SK-N-SH treated with all-trans-retinoic acid at 6 μM for 48 hours (cell line): ENCODE results near the gene SMARCE1.
A peak's percentile ranks its signal among the peaks of the same experiment; 100 is the strongest.

Experiments
- ATAC-seq: fragments of 200-7000 bp; cut with Tn5 transposase; 3 replicates; pipeline ENCODE4 v1.9.1; 2020; ENCODE audit warnings: mild to moderate bottlenecking, moderate library complexity
- ARNTL ChIP-seq: fragments of 450-650 bp; formaldehyde crosslinking; IDR thresholded peaks from 2 replicates; pipeline ENCODE4 v1.5.0; 2020; ENCODE audit warnings: low read depth, mild to moderate bottlenecking, moderate library complexity, borderline replicate concordance
- BACH2 ChIP-seq: fragments of 250-450 bp; sonication (Bioruptor Pico); IDR thresholded peaks from 2 replicates; pipeline ENCODE4 v1.9.0; 2021; ENCODE audit warnings: mild to moderate bottlenecking, borderline replicate concordance
- CSDC2 ChIP-seq: fragments of 250-450 bp; sonication (Bioruptor Pico); IDR thresholded peaks from 2 replicates; pipeline ENCODE4 v1.5.0; 2020; ENCODE audit warnings: mild to moderate bottlenecking, moderate library complexity
- ESRRG ChIP-seq: fragments of 250-450 bp; sonication (Bioruptor Pico); IDR thresholded peaks from 2 replicates; pipeline ENCODE4 v1.6.1; 2021; ENCODE audit warnings: mild to moderate bottlenecking
- ISL1 ChIP-seq: fragments of 250-450 bp; sonication (Bioruptor Pico); IDR thresholded peaks from 2 replicates; pipeline ENCODE4 v2.1.2; 2022; ENCODE audit warnings: mild to moderate bottlenecking, moderate library complexity
- OSR1 ChIP-seq: fragments of 250-450 bp; sonication (Bioruptor Pico); IDR thresholded peaks from 2 replicates; pipeline ENCODE4 v1.8.0; 2022; ENCODE audit warnings: moderate library complexity, mild to moderate bottlenecking, inconsistent platforms
- PPARA ChIP-seq: fragments of 250-450 bp; sonication (Bioruptor Pico); IDR thresholded peaks from 2 replicates; pipeline ENCODE4 v1.5.0; 2020; ENCODE audit warnings: mild to moderate bottlenecking, borderline replicate concordance
- SNAI2 ChIP-seq: fragments of 250-450 bp; sonication (Bioruptor Pico); IDR thresholded peaks from 2 replicates; pipeline ENCODE4 v1.5.0; 2020; ENCODE audit warnings: mild to moderate bottlenecking, moderate library complexity
- TCF4 ChIP-seq: fragments of 250-450 bp; sonication (Bioruptor Pico); IDR thresholded peaks from 2 replicates; pipeline ENCODE4 v1.8.0; 2021; ENCODE audit warnings: mild to moderate bottlenecking, moderate library complexity, borderline replicate concordance
- TOX ChIP-seq: fragments of 250-450 bp; sonication (Bioruptor Pico); IDR thresholded peaks from 2 replicates; pipeline ENCODE4 v1.8.0; 2021; ENCODE audit warnings: mild to moderate bottlenecking, moderate library complexity, borderline replicate concordance
- ZC3H10 ChIP-seq: fragments of 250-450 bp; sonication (Bioruptor Pico); IDR thresholded peaks from 2 replicates; pipeline ENCODE4 v1.5.1; 2021; ENCODE audit warnings: mild to moderate bottlenecking, moderate library complexity
- ZFP3 ChIP-seq: fragments of 250-450 bp; sonication (Bioruptor Pico); IDR thresholded peaks from 2 replicates; pipeline ENCODE4 v1.5.0; 2020; ENCODE audit warnings: mild to moderate bottlenecking, moderate library complexity
- ZFP30 ChIP-seq: fragments of 450-650 bp; formaldehyde crosslinking; IDR thresholded peaks from 2 replicates; pipeline ENCODE4 v1.5.0; 2022; ENCODE audit warnings: mild to moderate bottlenecking, moderate library complexity
- ZNF565 ChIP-seq: fragments of 450-650 bp; formaldehyde crosslinking; conservative IDR thresholded peaks from 2 replicates; pipeline ENCODE4 v1.5.0; 2020; ENCODE audit warnings: low read depth, mild to moderate bottlenecking, moderate library complexity
- ZNF70 ChIP-seq: fragments of 450-650 bp; formaldehyde crosslinking; IDR thresholded peaks from 2 replicates; pipeline ENCODE4 v1.5.0; 2020; ENCODE audit warnings: mild to moderate bottlenecking, moderate library complexity
- ZNF8 ChIP-seq: fragments of 450-650 bp; formaldehyde crosslinking; IDR thresholded peaks from 2 replicates; pipeline ENCODE4 v1.5.0; 2020; ENCODE audit warnings: mild to moderate bottlenecking, moderate library complexity
- TF ChIP-seq, protein P1 (sequence below): fragments of 250-450 bp; sonication (Bioruptor Pico); IDR thresholded peaks from 2 replicates; pipeline ENCODE4 v1.5.0; 2020; ENCODE audit warnings: mild to moderate bottlenecking, moderate library complexity
- TF ChIP-seq, protein P2 (sequence below): fragments of 250-450 bp; sonication (Bioruptor Pico); IDR thresholded peaks from 2 replicates; pipeline ENCODE4 v1.5.1; 2020; ENCODE audit warnings: low read depth, mild to moderate bottlenecking, moderate library complexity
- TF ChIP-seq, protein P3 (sequence below): fragments of 250-450 bp; sonication (Bioruptor Pico); IDR thresholded peaks from 2 replicates; pipeline ENCODE4 v1.8.0; 2020; ENCODE audit warnings: mild to moderate bottlenecking, moderate library complexity, borderline replicate concordance
- TF ChIP-seq, protein P4 (sequence below): fragments of 250-450 bp; sonication (Bioruptor Pico); IDR thresholded peaks from 2 replicates; pipeline ENCODE4 v1.5.1; 2021; ENCODE audit warnings: mild to moderate bottlenecking, moderate library complexity
- TF ChIP-seq, protein P5 (sequence below): fragments of 250-450 bp; sonication (Bioruptor Pico); IDR thresholded peaks from 2 replicates; pipeline ENCODE4 v1.8.0; 2021; ENCODE audit warnings: low read depth, mild to moderate bottlenecking, moderate library complexity, borderline replicate concordance

The SMARCE1 gene

DNA sequence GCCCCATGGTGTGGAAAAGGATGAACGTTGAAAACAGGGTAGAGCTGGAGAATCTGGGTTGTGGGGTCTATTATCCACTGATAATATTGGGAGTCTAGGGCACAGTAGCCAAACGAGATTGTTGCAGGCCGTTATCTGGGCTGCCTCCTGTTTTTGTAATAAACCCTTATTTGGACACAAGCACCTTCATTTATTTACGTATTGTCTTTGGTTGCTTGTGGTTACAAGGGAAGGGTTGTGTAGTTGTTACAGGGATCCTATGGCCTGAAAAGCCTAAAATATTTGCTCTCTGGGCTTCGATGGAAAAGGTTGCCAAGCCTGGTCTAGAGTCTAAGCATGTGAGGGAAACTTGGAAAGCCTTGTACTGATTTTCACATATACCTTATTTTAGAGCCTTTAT, 4.3 kb upstream of the SMARCE1 start:
- no peak for TF ChIP-seq ISL1 (CRISPR knock-in tag)
- TF ChIP-seq ZNF8 (CRISPR knock-in tag) = no peak
- TF ChIP-seq BACH2 (CRISPR knock-in tag) = no peak
- TF ChIP-seq, protein P1, sequence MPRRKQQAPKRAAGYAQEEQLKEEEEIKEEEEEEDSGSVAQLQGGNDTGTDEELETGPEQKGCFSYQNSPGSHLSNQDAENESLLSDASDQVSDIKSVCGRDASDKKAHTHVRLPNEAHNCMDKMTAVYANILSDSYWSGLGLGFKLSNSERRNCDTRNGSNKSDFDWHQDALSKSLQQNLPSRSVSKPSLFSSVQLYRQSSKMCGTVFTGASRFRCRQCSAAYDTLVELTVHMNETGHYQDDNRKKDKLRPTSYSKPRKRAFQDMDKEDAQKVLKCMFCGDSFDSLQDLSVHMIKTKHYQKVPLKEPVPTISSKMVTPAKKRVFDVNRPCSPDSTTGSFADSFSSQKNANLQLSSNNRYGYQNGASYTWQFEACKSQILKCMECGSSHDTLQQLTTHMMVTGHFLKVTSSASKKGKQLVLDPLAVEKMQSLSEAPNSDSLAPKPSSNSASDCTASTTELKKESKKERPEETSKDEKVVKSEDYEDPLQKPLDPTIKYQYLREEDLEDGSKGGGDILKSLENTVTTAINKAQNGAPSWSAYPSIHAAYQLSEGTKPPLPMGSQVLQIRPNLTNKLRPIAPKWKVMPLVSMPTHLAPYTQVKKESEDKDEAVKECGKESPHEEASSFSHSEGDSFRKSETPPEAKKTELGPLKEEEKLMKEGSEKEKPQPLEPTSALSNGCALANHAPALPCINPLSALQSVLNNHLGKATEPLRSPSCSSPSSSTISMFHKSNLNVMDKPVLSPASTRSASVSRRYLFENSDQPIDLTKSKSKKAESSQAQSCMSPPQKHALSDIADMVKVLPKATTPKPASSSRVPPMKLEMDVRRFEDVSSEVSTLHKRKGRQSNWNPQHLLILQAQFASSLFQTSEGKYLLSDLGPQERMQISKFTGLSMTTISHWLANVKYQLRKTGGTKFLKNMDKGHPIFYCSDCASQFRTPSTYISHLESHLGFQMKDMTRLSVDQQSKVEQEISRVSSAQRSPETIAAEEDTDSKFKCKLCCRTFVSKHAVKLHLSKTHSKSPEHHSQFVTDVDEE (CRISPR knock-in tag) = no peak
- no peak for TF ChIP-seq ARNTL (CRISPR knock-in tag)
- no peak for TF ChIP-seq ZNF565 (CRISPR knock-in tag)
- TF ChIP-seq TCF4 (CRISPR knock-in tag) = no peak
- TF ChIP-seq ZFP30 (CRISPR knock-in tag) = no peak
- TF ChIP-seq, protein P2, sequence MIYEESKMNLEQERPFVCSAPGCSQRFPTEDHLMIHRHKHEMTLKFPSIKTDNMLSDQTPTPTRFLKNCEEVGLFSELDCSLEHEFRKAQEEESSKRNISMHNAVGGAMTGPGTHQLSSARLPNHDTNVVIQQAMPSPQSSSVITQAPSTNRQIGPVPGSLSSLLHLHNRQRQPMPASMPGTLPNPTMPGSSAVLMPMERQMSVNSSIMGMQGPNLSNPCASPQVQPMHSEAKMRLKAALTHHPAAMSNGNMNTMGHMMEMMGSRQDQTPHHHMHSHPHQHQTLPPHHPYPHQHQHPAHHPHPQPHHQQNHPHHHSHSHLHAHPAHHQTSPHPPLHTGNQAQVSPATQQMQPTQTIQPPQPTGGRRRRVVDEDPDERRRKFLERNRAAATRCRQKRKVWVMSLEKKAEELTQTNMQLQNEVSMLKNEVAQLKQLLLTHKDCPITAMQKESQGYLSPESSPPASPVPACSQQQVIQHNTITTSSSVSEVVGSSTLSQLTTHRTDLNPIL (CRISPR knock-in tag) = no peak
- ATAC-seq = no peak

DNA sequence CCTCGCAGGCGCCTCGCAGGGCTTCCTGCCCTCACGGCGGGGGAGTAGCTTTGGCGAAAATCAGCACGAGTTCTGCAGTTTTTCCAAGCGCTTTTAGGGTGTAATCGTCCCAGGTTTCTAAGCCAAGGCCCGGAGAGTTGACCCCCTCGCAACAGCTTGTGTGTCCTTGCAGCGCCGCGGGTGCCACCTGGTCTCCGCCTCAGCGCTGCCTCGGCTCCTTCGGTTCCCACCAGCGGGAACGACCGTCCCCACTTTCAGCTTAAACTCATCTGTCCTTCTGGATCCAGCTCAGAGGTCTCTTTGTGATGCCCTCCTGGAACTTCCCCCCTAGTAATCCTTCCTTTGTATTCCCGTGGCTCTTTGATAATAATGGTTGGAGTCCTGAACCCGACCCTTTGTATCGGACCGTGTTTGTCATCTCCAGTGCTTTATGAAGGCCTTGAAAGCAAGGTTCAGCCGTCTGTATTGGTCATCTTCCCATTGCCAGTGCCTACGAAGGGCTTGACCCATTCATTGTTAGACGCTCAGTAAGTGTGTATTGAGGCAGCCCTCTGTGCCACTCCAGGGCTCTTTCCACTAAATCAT, 858 bp upstream of the SMARCE1 start:
- TF ChIP-seq CSDC2 (CRISPR knock-in tag) = no peak
- TF ChIP-seq, protein P3, sequence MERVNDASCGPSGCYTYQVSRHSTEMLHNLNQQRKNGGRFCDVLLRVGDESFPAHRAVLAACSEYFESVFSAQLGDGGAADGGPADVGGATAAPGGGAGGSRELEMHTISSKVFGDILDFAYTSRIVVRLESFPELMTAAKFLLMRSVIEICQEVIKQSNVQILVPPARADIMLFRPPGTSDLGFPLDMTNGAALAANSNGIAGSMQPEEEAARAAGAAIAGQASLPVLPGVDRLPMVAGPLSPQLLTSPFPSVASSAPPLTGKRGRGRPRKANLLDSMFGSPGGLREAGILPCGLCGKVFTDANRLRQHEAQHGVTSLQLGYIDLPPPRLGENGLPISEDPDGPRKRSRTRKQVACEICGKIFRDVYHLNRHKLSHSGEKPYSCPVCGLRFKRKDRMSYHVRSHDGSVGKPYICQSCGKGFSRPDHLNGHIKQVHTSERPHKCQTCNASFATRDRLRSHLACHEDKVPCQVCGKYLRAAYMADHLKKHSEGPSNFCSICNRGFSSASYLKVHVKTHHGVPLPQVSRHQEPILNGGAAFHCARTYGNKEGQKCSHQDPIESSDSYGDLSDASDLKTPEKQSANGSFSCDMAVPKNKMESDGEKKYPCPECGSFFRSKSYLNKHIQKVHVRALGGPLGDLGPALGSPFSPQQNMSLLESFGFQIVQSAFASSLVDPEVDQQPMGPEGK (CRISPR knock-in tag) = no peak
- no peak for TF ChIP-seq ZNF565 (CRISPR knock-in tag)
- TF ChIP-seq, protein P4, sequence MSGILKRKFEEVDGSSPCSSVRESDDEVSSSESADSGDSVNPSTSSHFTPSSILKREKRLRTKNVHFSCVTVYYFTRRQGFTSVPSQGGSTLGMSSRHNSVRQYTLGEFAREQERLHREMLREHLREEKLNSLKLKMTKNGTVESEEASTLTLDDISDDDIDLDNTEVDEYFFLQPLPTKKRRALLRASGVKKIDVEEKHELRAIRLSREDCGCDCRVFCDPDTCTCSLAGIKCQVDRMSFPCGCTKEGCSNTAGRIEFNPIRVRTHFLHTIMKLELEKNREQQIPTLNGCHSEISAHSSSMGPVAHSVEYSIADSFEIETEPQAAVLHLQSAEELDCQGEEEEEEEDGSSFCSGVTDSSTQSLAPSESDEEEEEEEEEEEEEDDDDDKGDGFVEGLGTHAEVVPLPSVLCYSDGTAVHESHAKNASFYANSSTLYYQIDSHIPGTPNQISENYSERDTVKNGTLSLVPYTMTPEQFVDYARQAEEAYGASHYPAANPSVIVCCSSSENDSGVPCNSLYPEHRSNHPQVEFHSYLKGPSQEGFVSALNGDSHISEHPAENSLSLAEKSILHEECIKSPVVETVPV (CRISPR knock-in tag) = no peak
- no peak for TF ChIP-seq OSR1 (CRISPR knock-in tag)
- TF ChIP-seq TOX (CRISPR knock-in tag) = no peak
- no peak for TF ChIP-seq ESRRG (CRISPR knock-in tag)
- TF ChIP-seq ZNF70 = peak; percentile 64; the same call in 1 of the 2 replicates
- ATAC-seq = no peak; the same call in 2 of the 3 replicates

DNA sequence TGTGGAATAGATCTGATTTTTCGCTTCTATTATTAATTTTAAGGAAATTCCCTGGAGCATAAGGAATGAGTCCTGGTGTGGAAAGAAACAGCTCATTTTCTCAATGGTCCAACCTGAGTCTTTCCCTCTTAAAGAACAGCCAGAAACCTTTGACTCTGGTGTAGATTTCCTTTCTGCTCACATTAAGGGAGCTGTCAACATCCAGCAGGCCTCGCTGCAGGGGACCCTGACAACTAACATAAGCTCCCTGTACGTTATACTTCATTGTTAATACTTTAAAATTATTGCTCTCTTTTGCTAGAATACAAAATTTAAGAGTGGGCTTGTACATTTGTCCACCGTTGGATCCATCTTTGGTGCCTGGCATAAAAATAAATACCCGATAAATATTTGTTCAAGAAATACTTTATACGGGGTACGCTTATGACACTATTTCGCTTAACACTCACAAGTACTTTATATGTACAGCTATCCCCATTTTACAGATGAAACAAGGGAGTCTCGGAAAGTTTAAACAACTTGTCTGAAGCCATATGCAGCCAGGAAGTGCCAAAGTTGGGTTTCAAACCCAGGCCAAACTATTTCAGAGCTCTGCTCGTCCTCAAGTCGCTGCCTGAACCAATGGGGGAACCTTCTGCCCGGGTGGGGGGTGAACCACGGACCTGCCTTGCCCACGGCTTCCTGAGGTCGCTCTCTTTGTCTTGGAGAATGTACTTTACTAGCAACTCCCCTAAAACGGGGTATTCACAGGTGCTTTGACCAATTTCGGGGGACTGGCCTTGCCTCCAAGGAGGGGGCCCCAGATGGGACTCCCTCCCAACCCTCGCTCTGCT, 611 bp downstream of the SMARCE1 start:
- peak; percentile 75 for ATAC-seq
- TF ChIP-seq, protein P5, sequence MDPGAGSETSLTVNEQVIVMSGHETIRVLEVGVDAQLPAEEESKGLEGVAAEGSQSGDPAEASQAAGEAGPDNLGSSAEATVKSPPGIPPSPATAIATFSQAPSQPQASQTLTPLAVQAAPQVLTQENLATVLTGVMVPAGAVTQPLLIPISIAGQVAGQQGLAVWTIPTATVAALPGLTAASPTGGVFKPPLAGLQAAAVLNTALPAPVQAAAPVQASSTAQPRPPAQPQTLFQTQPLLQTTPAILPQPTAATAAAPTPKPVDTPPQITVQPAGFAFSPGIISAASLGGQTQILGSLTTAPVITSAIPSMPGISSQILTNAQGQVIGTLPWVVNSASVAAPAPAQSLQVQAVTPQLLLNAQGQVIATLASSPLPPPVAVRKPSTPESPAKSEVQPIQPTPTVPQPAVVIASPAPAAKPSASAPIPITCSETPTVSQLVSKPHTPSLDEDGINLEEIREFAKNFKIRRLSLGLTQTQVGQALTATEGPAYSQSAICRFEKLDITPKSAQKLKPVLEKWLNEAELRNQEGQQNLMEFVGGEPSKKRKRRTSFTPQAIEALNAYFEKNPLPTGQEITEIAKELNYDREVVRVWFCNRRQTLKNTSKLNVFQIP (CRISPR knock-in tag) = no peak
- TF ChIP-seq, protein P1 (CRISPR knock-in tag) = no peak
- TF ChIP-seq PPARA (CRISPR knock-in tag) = no peak
- TF ChIP-seq, protein P2 (CRISPR knock-in tag) = no peak
- no peak for TF ChIP-seq ISL1 (CRISPR knock-in tag)
- no peak for TF ChIP-seq ZFP3 (CRISPR knock-in tag)
- no peak for TF ChIP-seq TOX (CRISPR knock-in tag)
- no peak for TF ChIP-seq ESRRG (CRISPR knock-in tag)
- TF ChIP-seq OSR1 (CRISPR knock-in tag) = no peak
- TF ChIP-seq ZFP30 (CRISPR knock-in tag) = no peak
- no peak for TF ChIP-seq ZC3H10 (CRISPR knock-in tag)
- no peak for TF ChIP-seq BACH2 (CRISPR knock-in tag)
- no peak for TF ChIP-seq SNAI2 (CRISPR knock-in tag)
- TF ChIP-seq ARNTL (CRISPR knock-in tag) = no peak
- TF ChIP-seq ZNF70 = no peak
